Esophagus muscularis mucosa (tissue), 4 donors: ENCODE measurements around the gene CNR1.

Experiments
- EP300 ChIP-seq: sonication (generic); formaldehyde crosslinking; IDR thresholded peaks from one replicate; pipeline ENCODE4 v1.6.1; 2017; ENCODE audit warnings: antibody characterized with exemption
- POLR2A ChIP-seq: fragments of 450-650 bp; IDR thresholded peaks from one replicate; pipeline ENCODE4 v1.6.1; 2017; ENCODE audit warnings: antibody characterized with exemption, moderate library complexity, mild to moderate bottlenecking, low read depth
- POLR2AphosphoS5 ChIP-seq, 2 donors: sonication (generic); formaldehyde crosslinking; IDR thresholded peaks; one replicate each; pipeline ENCODE4 v1.6.1; 2017; ENCODE audit warnings: antibody characterized with exemption in 2 of 2
- TF ChIP-seq, protein P1 (sequence below), 3 experiments: fragments of 200-600 bp in 2 of 3; fragments of 450-650 bp in 1 of 3; sonication (generic) in 2 of 3; IDR thresholded peaks; one replicate each; pipeline ENCODE4 v1.5.1; 2017 to 2019; ENCODE audit warnings: antibody characterized with exemption in 3 of 3, mild to moderate bottlenecking in 2 of 3, moderate library complexity in 1 of 3

GRCh38 chr6:88209301-88209700 lies 43.2 kb upstream of the CNR1 start:
- TF ChIP-seq POLR2A: no peak
- TF ChIP-seq, protein P1, sequence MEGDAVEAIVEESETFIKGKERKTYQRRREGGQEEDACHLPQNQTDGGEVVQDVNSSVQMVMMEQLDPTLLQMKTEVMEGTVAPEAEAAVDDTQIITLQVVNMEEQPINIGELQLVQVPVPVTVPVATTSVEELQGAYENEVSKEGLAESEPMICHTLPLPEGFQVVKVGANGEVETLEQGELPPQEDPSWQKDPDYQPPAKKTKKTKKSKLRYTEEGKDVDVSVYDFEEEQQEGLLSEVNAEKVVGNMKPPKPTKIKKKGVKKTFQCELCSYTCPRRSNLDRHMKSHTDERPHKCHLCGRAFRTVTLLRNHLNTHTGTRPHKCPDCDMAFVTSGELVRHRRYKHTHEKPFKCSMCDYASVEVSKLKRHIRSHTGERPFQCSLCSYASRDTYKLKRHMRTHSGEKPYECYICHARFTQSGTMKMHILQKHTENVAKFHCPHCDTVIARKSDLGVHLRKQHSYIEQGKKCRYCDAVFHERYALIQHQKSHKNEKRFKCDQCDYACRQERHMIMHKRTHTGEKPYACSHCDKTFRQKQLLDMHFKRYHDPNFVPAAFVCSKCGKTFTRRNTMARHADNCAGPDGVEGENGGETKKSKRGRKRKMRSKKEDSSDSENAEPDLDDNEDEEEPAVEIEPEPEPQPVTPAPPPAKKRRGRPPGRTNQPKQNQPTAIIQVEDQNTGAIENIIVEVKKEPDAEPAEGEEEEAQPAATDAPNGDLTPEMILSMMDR (IDR thresholded peaks at IDR 0.05): no peak
- TF ChIP-seq POLR2AphosphoS5 (IDR thresholded peaks at IDR 0.05): no peak
- TF ChIP-seq EP300: no peak
